Erythroblast (primary cell): Measurements from ENCODE around the gene GATAD2B.
A peak's percentile ranks its signal among the peaks of the same experiment; 100 is the strongest.
"Not testable (repeated sequence)": the region's sequence is repeated elsewhere in the genome, so short reads cannot be mapped to it uniquely, and the experiment has no call there.

Experiments
- DNase-seq, 2 experiments: peaks; one replicate each; lab custom pipeline; 2025; lab: John Stamatoyannopoulos, UW
- GATA1 ChIP-seq: IDR thresholded peaks from 2 replicates; pipeline ENCODE4 v1.6.1; 2011; ENCODE audit warnings: low read depth, mild to moderate bottlenecking, control low read depth, low read length, moderate library complexity
- POLR2A ChIP-seq: IDR thresholded peaks from 2 replicates; pipeline ENCODE4 v1.6.1; 2011; ENCODE audit warnings: mild to moderate bottlenecking, low read length

Gene GATAD2B

GRCh38 chr1:153841463-153841994, 81.2 kb downstream of the GATAD2B start:
- DNase-seq: no peak

GRCh38 chr1:153840774-153841173, 82.0 kb downstream of the GATAD2B start:
- not testable (repeated sequence) for DNase-seq

More at GRCh38 chr1:153841463-153841994, 81.2 kb downstream of the GATAD2B start:
- no peak for TF ChIP-seq POLR2A
- TF ChIP-seq GATA1: no peak

GRCh38 chr1:153833968-153834367, 88.8 kb downstream of the GATAD2B start:
- not testable (repeated sequence) for DNase-seq

- DNase-seq: no peak
- no peak for TF ChIP-seq POLR2A
- no peak for TF ChIP-seq GATA1
These were observed 89.6 kb downstream of the GATAD2B start for GRCh38 chr1:153833171-153833570.

GRCh38 chr1:153832293-153832692, 90.5 kb downstream of the GATAD2B start:
- TF ChIP-seq POLR2A (no peak), GATA1 (no peak)
- DNase-seq: no peak

- TF ChIP-seq GATA1: no peak
- TF ChIP-seq POLR2A: no peak
- no peak for DNase-seq
These were observed 91.7 kb downstream of the GATAD2B start for GRCh38 chr1:153831026-153831425.

GRCh38 chr1:153827168-153827964, 95.4 kb downstream of the GATAD2B start:
- TF ChIP-seq GATA1: no peak
- no peak for TF ChIP-seq POLR2A
- no peak for DNase-seq

GRCh38 chr1:153818876-153819275, 103.9 kb downstream of the GATAD2B start:
- no peak for DNase-seq
- TF ChIP-seq GATA1 (no peak), POLR2A (no peak)

- DNase-seq: no peak
- TF ChIP-seq GATA1 (no peak), POLR2A (no peak)
These were observed 106.4 kb downstream of the GATAD2B start for GRCh38 chr1:153816283-153816889.

GRCh38 chr1:153805886-153806719, 116.7 kb downstream of the GATAD2B start:
- DNase-seq: peak in 1 of 2 experiments; percentile 58
- TF ChIP-seq POLR2A (no peak), GATA1 (no peak)

GRCh38 chr1:153805042-153805745, 117.6 kb downstream of the GATAD2B start:
- DNase-seq: peak; percentile 91 to 95
- TF ChIP-seq POLR2A (peak; percentile 28), GATA1 (no peak)

- no peak for DNase-seq
- no peak for TF ChIP-seq GATA1
- TF ChIP-seq POLR2A: no peak
These were observed 118.7 kb downstream of the GATAD2B start for GRCh38 chr1:153804112-153804511.

GRCh38 chr1:153803470-153804056, 119.2 kb downstream of the GATAD2B start:
- TF ChIP-seq GATA1 (no peak), POLR2A (no peak)

More at GRCh38 chr1:153803470-153804056, 119.2 kb downstream of the GATAD2B start:
- DNase-seq: no peak
